Fibroblast of lung (primary cell): Measurements from ENCODE around the gene OBSCN. TPM values are rescaled to one million over a fixed set of nuclear protein-coding genes. Genes with fewer than 3 reads are reported as not detected.

Experiments
- DNase-seq, 2 donors: peaks; one replicate each; pipeline versions ENCODE4 v3.0.0 to v3.0.0-alpha.2; 2010; ENCODE audit warnings: low read depth in 2 of 2
- H2AFZ ChIP-seq: 2 replicates; pipeline ENCODE4 v1.5.1; 2012; ENCODE audit warnings: low read length, control low read depth, inconsistent platforms
- H3K27ac ChIP-seq: 2 replicates; pipeline ENCODE4 v1.5.1; 2011; ENCODE audit warnings: low read length, control low read depth; ENCODE audit not compliant: insufficient read depth
- H3K27me3 ChIP-seq: 2 replicates; pipeline ENCODE4 v1.5.1; 2011; ENCODE audit warnings: mild to moderate bottlenecking, low read length; ENCODE audit not compliant: control insufficient read depth, insufficient read depth
- H3K36me3 ChIP-seq: 2 replicates; pipeline ENCODE4 v1.5.1; 2011; ENCODE audit warnings: low read length; ENCODE audit not compliant: control insufficient read depth, insufficient read depth
- H3K4me1 ChIP-seq: 2 replicates; pipeline ENCODE4 v1.5.1; 2011; ENCODE audit warnings: low read length; ENCODE audit not compliant: control insufficient read depth, insufficient read depth; ENCODE audit errors: extremely low read depth
- H3K4me2 ChIP-seq: 2 replicates; pipeline ENCODE4 v1.5.1; 2011; ENCODE audit warnings: low read length, control low read depth; ENCODE audit not compliant: insufficient read depth; ENCODE audit errors: extremely low read depth
- H3K4me3 ChIP-seq, 4 experiments: fragments of 200-600 bp in 1 of 4; sonication (generic) in 1 of 4; replicated peaks in 1 of 4; 2 replicates each; pipeline ENCODE4 v1.5.1; 2011 to 2016; ENCODE audit warnings: low read length in 4 of 4, low read depth in 3 of 4, mild to moderate bottlenecking in 3 of 4, control low read depth in 2 of 4, inconsistent platforms in 1 of 4, mixed read lengths in 1 of 4; ENCODE audit not compliant: insufficient read depth in 1 of 4; ENCODE audit errors: control extremely low read depth in 1 of 4
- H3K79me2 ChIP-seq: 2 replicates; pipeline ENCODE4 v1.5.1; 2012; ENCODE audit warnings: mild to moderate bottlenecking, low read length, inconsistent platforms; ENCODE audit not compliant: control insufficient read depth, insufficient read depth
- H3K9ac ChIP-seq: 2 replicates; pipeline ENCODE4 v1.5.1; 2011; ENCODE audit warnings: mild to moderate bottlenecking, low read length, control low read depth; ENCODE audit not compliant: insufficient read depth
- H3K9me3 ChIP-seq: 2 replicates; pipeline ENCODE4 v1.5.1; 2012; ENCODE audit warnings: low read depth, low read length; ENCODE audit not compliant: control insufficient read depth, insufficient read depth
- H4K20me1 ChIP-seq: 2 replicates; pipeline ENCODE4 v1.5.1; 2011; ENCODE audit warnings: low read length; ENCODE audit not compliant: control insufficient read depth, insufficient read depth; ENCODE audit errors: extremely low read depth
- CTCF ChIP-seq, 2 donors: IDR thresholded peaks in 1 of 2; conservative IDR thresholded peaks in 1 of 2; 1 replicate in 1 of 2; 2 replicates in 1 of 2; pipeline ENCODE4 v1.5.1; 2011 to 2012; ENCODE audit warnings: low read length in 2 of 2, control low read depth in 1 of 2, inconsistent platforms in 1 of 2, low read depth in 1 of 2, mild to moderate bottlenecking in 1 of 2
- EZH2 ChIP-seq: IDR thresholded peaks from 2 replicates; pipeline ENCODE4 v1.5.1; 2012; ENCODE audit warnings: low read length, control low read depth, mild to moderate bottlenecking; ENCODE audit errors: missing control alignments
- polyA plus RNA-seq, 2 donors: library from polyadenylated mRNA; depleted of rRNA in 1 of 2; stranded (reverse) in 1 of 2; unstranded in 1 of 2; fragments of >200 nt; gene quantifications; 2 replicates each; pipeline ENCODE4 v1.2.1, GENCODE V29; 2011 to 2012; ENCODE audit warnings: missing spikeins in 1 of 2
- total RNA-seq: library from RNA; depleted of rRNA; stranded (reverse); fragments of >200 nt; gene quantifications from 2 replicates; pipeline ENCODE4 v1.2.1, GENCODE V29; 2014

OBSCN gene
- total and polyA plus RNA-seq, 2 donors (not counting 1 experiment from before 2014, with no cell fraction given): 0.87 to 16.8 TPM

GRCh38 chr1:228306275-228307217 is 98.7 kb downstream of the OBSCN start:
- TF ChIP-seq CTCF (conservative IDR thresholded peaks at IDR 0.05 in 1 of 2, IDR thresholded peaks at IDR 0.05 in 1 of 2; ENCODE audit: low read depth in 1 of 2, low read length in 2 of 2) (no peak), EZH2 (no peak)
- no peak overlapping the region for H3K27ac ChIP-seq
- H3K4me2 ChIP-seq: no peak overlapping the region
- no peak overlapping the region for H2AFZ ChIP-seq
- no peaks in the 10 kb centered on the region for H4K20me1 ChIP-seq
- no peaks in the 10 kb centered on the region for H3K4me1 ChIP-seq
- DNase-seq: no peak
- no peaks in the 10 kb centered on the region for H3K36me3 ChIP-seq
- no peak overlapping the region for H3K4me3 ChIP-seq
- H3K9me3 ChIP-seq: no peaks in the 10 kb centered on the region
- H3K79me2 ChIP-seq: no peaks in the 10 kb centered on the region
- no peaks in the 10 kb centered on the region for H3K27me3 ChIP-seq
- H3K9ac ChIP-seq: no peak overlapping the region

- TF ChIP-seq CTCF (conservative IDR thresholded peaks at IDR 0.05 in 1 of 2, IDR thresholded peaks at IDR 0.05 in 1 of 2; ENCODE audit: low read depth in 1 of 2, low read length in 2 of 2) (no peak), EZH2 (no peak)
- H3K4me2 ChIP-seq: no peak overlapping the region
- no peaks in the 10 kb centered on the region for H3K79me2 ChIP-seq
- DNase-seq: no peak
- H3K27me3 ChIP-seq: no peaks in the 10 kb centered on the region
- H3K36me3 ChIP-seq: no peaks in the 10 kb centered on the region
- no peak overlapping the region for H2AFZ ChIP-seq
- H4K20me1 ChIP-seq: no peaks in the 10 kb centered on the region
- no peaks in the 10 kb centered on the region for H3K4me1 ChIP-seq
- no peak overlapping the region for H3K9ac ChIP-seq
- H3K27ac ChIP-seq: no peak overlapping the region
- no peaks in the 10 kb centered on the region for H3K9me3 ChIP-seq
- no peak overlapping the region for H3K4me3 ChIP-seq
Measured at GRCh38 chr1:228307218-228308023, 99.6 kb downstream of the OBSCN start.

- no peak for DNase-seq
- H3K27me3 ChIP-seq: no peaks in the 10 kb centered on the region
- H3K4me1 ChIP-seq: no peaks in the 10 kb centered on the region
- no peaks in the 10 kb centered on the region for H4K20me1 ChIP-seq
- no peak overlapping the region for H3K27ac ChIP-seq
- TF ChIP-seq EZH2 (no peak), CTCF (conservative IDR thresholded peaks at IDR 0.05 in 1 of 2, IDR thresholded peaks at IDR 0.05 in 1 of 2; ENCODE audit: low read depth in 1 of 2, low read length in 2 of 2) (no peak)
- H3K36me3 ChIP-seq: no peaks in the 10 kb centered on the region
- no peaks in the 10 kb centered on the region for H3K9me3 ChIP-seq
- H3K4me3 ChIP-seq: no peak overlapping the region
- H3K4me2 ChIP-seq: no peak overlapping the region
- no peaks in the 10 kb centered on the region for H3K79me2 ChIP-seq
- no peak overlapping the region for H2AFZ ChIP-seq
- no peak overlapping the region for H3K9ac ChIP-seq
Measured at GRCh38 chr1:228308085-228308601, 100.3 kb downstream of the OBSCN start.
